GM21786 (cell line): Measurements from ENCODE around the gene CHD9.

Experiments used
- ATAC-seq: cut with Tn5 transposase; IDR thresholded peaks from one replicate; pipeline ENCODE4 v1.9.1; 2021; ENCODE audit not compliant: unreplicated experiment

The CHD9 gene

DNA sequence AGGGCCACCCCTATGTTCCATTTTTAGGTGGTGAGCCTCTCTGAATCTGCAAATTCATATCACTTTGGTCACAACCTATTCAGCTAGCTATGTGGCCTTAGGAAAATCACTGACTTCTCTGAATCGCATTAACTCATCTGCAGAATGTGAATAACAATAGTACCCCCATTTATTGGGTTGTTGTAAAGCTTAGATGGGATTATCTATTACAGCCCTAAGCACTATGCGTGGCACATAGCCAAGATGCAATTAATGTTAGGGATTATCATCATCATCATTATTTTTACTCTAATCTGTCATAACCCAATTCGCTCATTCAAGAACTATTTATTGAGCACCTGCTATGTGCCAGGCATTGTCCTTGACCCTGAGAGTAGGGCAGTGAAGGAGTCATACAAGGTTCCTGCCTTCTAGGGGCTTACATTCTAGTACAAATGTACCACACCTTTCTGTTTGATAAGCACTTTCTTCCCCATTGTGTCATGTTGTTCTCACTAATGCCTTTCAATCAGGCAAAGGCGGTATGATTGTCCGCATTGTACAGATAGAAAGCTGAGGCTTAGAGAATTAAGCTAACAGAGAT, 38.5 kb downstream of the CHD9 start:
- ATAC-seq: no peak

- peak; percentile 47 for ATAC-seq
These were observed 39.3 kb downstream of the CHD9 start for GRCh38 chr16:53094013-53094630.

GRCh38 chr16:53097190-53097589, 42.4 kb downstream of the CHD9 start:
- ATAC-seq: no peak

GRCh38 chr16:53098526-53099317, 43.9 kb downstream of the CHD9 start:
- peak; percentile 49 for ATAC-seq

DNA sequence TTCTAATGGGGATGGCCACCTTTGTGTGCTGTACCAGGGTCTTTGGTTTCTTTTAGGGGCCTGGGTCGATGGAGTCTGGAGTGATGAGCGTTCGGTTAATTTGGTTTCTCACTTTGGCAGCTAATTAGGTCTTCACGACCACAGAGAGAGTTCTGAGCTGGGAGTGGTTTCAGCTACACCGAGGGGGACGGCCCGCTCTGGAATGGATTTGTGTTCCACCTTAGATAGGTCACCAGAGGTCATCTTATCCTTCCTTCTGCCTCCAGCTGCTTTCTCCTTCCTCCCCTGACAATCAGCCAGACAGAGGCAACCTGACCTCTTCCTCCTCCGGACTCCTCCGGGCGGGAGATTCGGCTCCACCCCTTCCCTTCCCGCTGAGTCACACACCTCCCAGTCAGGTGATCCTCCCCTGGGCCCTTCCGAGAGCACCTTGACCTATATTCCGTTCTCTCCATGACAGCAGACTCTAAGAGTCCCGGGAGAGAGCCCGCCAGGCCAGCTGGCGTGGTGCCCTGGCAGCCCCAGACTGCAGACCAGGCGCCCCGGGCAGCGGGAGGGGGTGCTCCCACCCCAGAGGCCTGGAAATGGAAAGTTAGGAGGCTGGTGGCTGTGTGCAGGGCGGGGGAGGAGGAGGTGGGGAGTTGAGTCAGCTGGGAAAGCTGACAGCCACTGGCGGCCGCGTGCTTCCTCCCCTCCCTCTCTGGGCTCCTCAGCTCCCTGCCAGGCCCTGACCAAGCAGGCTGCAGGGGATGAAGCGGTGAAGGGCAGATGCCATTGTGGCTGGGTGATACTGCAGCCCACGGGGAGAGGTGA, 44.7 kb downstream of the CHD9 start:
- ATAC-seq: peak; percentile 52

DNA sequence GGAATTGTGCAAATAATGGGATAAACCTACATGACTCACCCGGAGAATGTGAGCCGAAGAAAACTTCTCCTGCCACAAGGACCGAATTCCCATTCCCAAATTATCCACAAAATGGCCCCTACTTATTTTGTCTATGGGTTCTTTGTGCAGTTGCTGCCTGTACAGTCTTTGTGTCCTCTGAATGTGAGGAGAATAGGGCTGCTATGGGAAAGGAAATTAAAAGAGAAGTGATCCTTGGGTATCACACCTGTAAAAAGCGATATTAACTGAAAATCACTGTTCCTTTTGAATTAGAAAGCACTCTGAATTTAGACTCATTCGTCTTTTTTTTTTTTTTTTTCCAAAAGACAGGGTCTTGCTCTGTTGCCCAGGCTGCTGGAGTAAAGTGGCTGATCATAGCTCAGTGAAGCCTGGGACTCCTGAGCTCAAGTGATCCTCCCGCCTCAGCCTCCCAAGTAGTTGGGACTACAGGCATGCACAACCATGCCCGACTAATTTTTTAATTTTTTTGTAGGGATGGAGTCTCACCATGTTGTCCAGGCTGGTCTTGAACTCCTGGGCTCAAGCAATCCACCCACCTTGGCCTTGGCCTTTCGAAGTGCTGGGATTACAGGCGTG, 45.4 kb downstream of the CHD9 start:
- no peak for ATAC-seq

DNA sequence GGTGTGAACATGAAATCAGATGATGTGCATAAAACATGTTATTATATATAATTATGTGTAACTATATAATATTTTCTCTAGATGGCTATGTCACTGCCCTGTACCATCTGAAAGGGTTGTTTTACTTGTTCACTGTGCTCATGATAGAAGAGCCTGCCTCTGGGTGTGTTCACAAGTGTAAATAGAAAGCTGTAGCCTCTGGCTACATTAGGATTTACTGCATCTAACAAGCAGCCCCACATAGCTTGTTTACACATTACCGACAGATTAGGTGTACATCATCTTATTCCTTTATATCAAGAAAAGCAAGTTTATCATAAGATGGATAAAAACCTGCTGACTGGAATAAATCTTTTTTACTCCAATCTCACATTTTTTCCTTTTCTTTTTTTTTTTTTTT, 46.1 kb downstream of the CHD9 start:
- no peak for ATAC-seq

DNA sequence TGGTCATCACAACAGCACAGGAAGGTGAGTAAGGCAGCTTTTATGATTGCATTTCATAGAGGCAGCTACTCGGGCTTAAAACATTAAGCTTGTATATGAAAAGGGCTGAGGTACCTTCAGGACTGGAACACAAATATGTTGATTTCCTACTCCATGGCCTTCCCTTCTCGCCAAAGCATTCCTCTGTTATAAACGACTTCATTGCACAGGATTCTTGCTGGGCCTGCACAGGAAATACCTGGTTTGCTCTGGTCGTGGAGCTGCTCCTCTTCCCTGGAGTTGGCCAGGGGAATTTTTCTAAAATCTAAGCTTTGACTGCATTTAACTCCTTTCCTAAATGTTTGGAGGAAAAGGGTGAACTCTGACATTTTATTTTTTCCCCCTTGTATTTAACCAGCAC, 49.0 kb downstream of the CHD9 start:
- ATAC-seq: no peak

DNA sequence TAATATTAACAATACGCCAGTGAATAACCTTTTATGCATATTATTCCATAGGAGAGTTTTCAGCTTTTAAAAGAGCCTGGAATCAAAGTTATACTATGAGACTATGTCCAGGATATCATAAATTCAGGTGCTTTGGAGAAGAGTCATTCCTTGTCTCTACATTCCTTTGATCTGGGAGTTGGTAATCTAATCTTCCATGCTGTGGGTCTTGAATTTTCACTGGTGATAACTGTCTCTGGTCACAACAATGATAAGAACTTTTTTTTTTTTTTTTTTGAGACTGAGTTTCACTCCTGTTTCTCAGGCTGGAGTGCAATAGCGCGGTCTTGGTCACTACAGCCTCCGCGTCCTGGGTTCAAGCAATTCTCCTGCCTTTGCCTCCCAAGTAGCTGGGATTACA, 50.8 kb downstream of the CHD9 start:
- ATAC-seq: no peak

DNA sequence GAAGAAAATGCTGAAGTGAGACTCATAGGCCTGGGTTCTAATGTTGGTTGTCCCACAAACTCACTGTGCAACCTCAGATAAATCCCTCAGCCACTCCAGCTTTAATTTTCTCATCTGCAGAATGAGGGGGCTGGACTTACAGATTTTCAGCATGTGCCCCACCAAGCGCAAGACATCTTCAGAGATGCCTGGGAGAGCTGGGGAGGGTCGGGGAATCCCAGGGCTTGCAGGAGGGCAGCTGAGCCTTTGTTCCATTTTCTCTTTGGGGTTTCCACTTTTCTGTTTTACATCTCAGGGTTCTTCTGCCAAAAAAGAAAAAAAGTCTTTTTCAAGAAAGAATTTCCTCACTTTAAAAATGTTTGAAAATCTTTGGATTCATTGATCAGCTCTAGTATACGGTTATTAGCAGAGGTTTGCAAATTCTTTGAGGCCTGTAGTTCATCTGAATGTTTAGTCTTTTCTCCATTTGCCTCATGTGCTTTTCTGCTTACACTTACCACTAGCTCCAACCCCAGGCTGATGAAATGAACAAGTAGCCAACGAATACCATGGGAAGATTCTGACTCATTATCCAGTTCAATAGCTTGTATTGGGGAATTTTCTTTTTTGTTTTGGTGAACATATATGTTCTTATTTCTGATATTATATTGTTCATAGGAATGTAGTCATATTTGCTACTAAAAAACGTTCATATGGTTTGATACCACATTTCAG, 56.4 kb downstream of the CHD9 start:
- ATAC-seq: no peak

GRCh38 chr16:53112015-53112414, 57.2 kb downstream of the CHD9 start:
- no peak for ATAC-seq

- no peak for ATAC-seq
These were observed 60.3 kb downstream of the CHD9 start for GRCh38 chr16:53115047-53115446.

DNA sequence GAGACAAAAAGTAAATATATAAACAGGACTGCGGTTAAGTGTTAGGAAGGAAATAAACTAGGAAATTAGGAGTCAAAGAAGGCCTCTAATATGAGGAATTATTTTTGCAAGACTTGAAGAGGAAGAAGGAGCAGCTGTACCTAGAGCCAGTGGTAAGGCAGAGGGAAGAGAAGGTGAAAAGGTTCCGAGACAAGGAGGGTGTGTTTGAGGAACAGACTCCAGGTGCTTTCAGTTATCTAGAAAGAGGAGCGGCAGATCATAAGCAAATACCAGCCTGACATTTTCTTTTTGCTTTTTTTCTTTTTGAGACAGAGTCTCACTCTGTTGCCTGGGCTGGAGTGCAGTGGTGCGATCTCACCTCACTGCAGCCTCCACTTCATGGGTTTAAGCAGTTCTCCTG, 61.0 kb downstream of the CHD9 start:
- no peak for ATAC-seq

DNA sequence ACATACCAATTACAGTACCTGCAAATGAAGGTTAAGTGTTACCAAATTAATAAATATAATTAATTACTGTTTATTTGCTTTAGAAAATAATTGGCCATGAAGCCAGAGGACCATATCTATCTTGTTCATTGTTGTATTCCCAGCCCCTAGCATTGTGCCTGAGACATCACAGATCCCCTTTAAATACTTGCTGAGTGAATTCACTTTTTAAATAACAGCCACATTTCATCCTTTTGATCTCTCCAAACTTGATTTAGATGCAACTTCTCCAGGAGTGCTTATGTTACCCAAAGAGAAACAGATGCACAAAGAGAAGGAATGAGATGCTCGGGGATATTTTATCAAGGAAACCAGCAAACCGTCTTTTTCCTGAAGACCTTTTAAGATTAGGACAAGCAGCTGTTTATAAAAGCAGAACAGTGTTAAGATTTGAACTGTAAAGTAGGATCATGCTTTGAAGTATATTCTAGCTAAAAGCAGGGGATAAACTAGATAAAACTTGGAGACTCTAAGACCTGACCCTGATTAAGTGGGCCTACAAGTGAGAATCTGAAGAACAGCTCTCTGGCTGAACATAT, 66.3 kb downstream of the CHD9 start:
- ATAC-seq: no peak

DNA sequence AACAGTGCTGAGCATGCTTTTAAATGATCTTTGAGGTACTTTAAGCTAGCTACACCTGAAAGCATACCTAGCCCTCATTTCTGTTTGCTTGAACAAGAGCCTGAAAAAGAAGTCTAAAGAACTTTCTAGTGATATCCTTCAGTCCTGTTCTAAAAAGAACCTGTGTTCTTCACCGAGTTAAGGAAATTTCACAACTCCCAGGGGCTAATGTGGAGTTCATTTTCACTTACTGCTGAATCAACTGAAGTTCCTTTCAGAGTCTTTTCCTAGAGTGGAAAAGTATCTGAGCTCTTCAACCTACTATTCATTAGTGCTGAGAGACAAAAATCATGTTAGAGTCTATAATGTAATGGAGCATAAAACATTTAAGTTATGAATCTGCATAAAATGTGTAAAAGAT, 66.9 kb downstream of the CHD9 start:
- no peak for ATAC-seq

DNA sequence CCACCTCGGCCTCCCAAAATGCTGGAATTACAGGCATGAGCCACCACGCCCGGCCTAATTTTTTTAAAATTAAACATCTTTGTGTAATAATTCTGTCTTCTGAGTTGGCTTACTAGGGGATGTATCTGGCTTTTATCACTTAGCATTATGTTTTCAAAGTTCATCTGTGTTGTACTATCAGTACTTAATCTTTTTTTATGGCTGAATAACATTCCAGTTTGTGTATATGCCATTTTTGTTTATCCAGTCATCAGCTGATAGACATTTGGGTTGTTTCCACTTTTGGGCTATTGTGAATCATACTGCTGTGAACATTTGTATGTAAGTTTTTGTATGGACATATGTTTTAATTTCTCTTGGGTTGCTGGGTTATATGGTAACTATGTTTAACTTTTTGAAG, 69.0 kb downstream of the CHD9 start:
- no peak for ATAC-seq

GRCh38 chr16:53126390-53126789, 71.6 kb downstream of the CHD9 start:
- no peak for ATAC-seq

DNA sequence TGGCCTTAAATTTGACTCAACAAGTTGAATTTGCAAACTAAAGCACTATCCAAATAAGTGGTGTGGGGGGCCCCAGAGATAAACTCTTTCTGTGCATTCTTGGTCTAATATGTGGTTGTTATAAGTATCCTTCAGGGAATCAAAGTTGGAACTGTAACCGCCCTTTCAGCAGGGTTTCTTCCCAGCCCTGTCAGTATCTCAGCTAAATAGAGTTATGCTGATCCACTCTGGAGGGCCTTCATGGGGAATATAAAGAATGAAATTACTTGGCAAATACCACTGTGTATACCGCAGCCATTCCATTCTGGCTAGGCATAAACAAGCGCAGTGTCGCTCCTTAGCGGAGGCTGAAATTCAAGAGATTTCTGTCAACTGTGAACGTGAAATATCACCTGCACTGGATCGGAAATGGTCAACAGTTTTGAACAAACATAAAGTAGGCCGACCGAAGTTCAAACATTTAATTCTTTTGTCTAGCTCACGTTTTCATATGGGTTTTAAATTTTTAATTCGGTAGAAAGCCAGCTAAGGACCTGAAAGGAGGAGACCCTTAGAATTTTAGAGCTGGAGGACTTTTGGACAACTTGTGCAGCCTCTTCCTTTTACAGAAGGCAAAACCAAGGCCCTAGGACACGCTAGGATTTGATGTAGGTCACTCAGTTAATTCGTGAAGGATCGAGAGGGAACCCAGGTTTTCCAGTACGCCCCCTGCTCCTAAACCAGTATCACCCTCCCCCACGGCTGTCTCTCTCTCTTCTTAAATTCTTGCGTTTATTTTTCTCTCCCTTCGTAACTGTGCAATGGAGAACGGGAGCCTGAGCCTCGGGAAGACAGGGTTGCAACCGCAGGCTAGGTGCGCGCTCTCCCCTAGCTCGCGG, 74.7 kb downstream of the CHD9 start:
- ATAC-seq: no peak
